GM18505 (cell line): ENCODE results near the gene ASB12.

Source experiments
- ATAC-seq: cut with Tn5 transposase; IDR thresholded peaks from one replicate; pipeline ENCODE4 v1.9.1; 2021; ENCODE audit not compliant: unreplicated experiment
- POLR2A ChIP-seq: IDR thresholded peaks from 4 replicates; pipeline ENCODE4 v1.6.1; 2011; ENCODE audit warnings: borderline replicate concordance; ENCODE audit not compliant: insufficient read depth, insufficient read length; ENCODE audit errors: extremely low read depth

The ASB12 gene

GRCh38 chrX:64192040-64192439 lies 38.4 kb downstream of the ASB12 start:
- TF ChIP-seq POLR2A, result no peak
- ATAC-seq, result no peak

- no peak for TF ChIP-seq POLR2A
- ATAC-seq, result no peak
Observed at GRCh38 chrX:64191281-64192010, 39.0 kb downstream of the ASB12 start.

GRCh38 chrX:64190136-64190740 lies 40.2 kb downstream of the ASB12 start:
- TF ChIP-seq POLR2A, result no peak
- ATAC-seq, result no peak

GRCh38 chrX:64188901-64189300 lies 41.5 kb downstream of the ASB12 start:
- no peak for ATAC-seq
- TF ChIP-seq POLR2A, result no peak

- ATAC-seq, result no peak
Observed at GRCh38 chrX:64187762-64188150, 42.7 kb downstream of the ASB12 start.

GRCh38 chrX:64186974-64187761 lies 43.2 kb downstream of the ASB12 start:
- no peak for ATAC-seq
- no peak for TF ChIP-seq POLR2A

More at GRCh38 chrX:64187762-64188150, 42.7 kb downstream of the ASB12 start:
- no peak for TF ChIP-seq POLR2A

- no peak for ATAC-seq
Observed at GRCh38 chrX:64184396-64184795, 46.0 kb downstream of the ASB12 start.

GRCh38 chrX:64182208-64182607 lies 48.2 kb downstream of the ASB12 start:
- TF ChIP-seq POLR2A, result no peak
- no peak for ATAC-seq

More at GRCh38 chrX:64184396-64184795, 46.0 kb downstream of the ASB12 start:
- TF ChIP-seq POLR2A, result no peak

- no peak for ATAC-seq
- no peak for TF ChIP-seq POLR2A
Observed at GRCh38 chrX:64176876-64177275, 53.5 kb downstream of the ASB12 start.
